Measurements from ENCODE around the gene MERTK.

- TF ChIP-seq CTCF (IDR thresholded peaks at IDR 0.05; ENCODE audit: low read length) (no peak), EZH2phosphoT487 (IDR thresholded peaks at IDR 0.05; ENCODE audit: low read length) (no peak)
Measured at GRCh38 chr2:111903930-111904439, 5.6 kb downstream of the MERTK start.

All from MM.1S (cell line).